Measurements from ENCODE around the gene MAML3.

The MAML3 gene

DNA sequence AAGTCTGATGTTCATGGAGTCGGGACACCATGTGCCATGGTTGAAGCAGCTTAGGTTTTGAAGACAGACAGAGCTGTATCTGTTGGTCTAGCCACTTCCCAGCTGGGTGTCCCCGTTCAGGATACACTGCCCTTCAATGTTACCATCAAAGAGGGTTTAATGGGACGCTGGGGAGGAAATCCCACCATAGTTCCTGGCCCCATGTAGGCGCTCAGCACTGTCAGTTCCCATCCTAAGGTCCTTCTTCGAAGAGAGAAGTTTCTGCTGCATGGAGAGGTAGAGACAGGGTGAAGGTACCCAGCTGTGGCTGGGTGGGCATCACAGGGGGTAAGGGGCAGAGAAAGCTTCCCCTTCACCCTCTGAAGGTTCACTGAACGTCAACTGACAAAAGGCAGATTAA lies 484.6 kb downstream of the MAML3 start:
- no peak for DNase-seq

DNA sequence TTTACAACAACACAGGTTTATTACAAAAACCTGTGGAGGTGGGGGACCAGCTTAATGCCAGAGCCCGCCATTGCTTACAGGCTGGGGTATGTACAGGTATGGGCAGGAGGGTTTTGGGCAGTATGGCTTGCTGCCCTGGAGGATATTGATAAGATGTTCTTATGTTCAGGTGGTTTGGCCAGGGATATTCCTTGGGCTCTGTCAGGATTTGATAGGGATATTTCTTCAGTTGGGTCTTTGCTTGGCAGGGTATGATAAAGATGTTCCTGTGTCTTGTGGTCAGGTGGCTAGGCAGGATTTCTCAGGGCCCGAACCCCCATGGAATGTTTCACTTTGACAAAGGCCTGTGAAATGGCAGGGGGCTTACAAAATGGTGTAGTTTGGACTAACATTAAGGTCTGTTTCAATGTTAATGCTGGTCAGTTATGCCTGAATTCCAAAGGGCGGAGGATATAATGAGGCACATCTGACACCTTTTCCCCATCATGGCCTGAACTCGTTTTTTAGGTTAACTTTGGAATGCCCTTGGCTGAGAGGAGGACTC lies 485.3 kb downstream of the MAML3 start:
- DNase-seq: no peak

DNA sequence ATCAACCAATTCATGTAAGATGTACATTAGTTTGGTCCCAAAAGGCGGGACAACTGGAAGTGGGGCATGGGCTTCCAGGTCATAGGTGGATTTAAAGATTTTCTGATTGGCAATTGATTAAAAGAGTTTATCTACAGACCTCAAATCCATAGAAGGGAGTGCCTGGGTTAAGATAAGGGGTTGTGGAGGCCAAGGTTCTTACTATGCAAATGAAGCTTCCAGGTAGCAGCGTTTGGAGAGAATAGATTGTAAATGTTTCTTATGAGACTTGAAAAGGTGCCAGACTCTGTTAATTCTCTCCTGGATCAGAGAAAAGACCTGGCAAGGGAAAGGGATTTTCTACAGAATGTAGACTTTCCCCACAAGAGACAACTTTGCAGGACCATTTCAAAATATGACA lies 485.9 kb downstream of the MAML3 start:
- DNase-seq: no peak

Data from activated CD4-positive, alpha-beta T cell treated with anti-CD3 and anti-CD28 coated beads, Interleukin-2, amount 50 U/mL, for 48 hours (primary cell).